Activated naive CD8-positive, alpha-beta T cell treated with anti-CD3 and anti-CD28 coated beads, Interleukin-2, amount 50 U/mL, for 16 hours (primary cell): ENCODE data around the gene SCAF4.
A peak's percentile ranks its signal among the peaks of the same experiment; 100 is the strongest.
"Not testable (repeated sequence)": the region's sequence is repeated elsewhere in the genome, so short reads cannot be mapped to it uniquely, and the experiment has no call there.

Experiments used
- DNase-seq: peaks from one replicate; pipeline ENCODE4 v3.0.0-alpha.2; 2020; ENCODE audit warnings: low read depth, low spot score

The SCAF4 gene

GRCh38 chr21:31671146-31671716 lies 60.7 kb downstream of the SCAF4 start:
- DNase-seq = no peak

GRCh38 chr21:31670070-31670469 lies 61.8 kb downstream of the SCAF4 start:
- DNase-seq = no peak

GRCh38 chr21:31668651-31669491 lies 63.0 kb downstream of the SCAF4 start:
- no peak for DNase-seq

GRCh38 chr21:31667639-31668038 lies 64.3 kb downstream of the SCAF4 start:
- no peak for DNase-seq

GRCh38 chr21:31667132-31667531 lies 64.8 kb downstream of the SCAF4 start:
- no peak for DNase-seq

GRCh38 chr21:31666445-31667010 lies 65.4 kb downstream of the SCAF4 start:
- DNase-seq = no peak

GRCh38 chr21:31665869-31666268 lies 66.0 kb downstream of the SCAF4 start:
- DNase-seq = not testable (repeated sequence)

- no peak for DNase-seq
Observed at GRCh38 chr21:31665397-31665796, 66.5 kb downstream of the SCAF4 start.

- no peak for DNase-seq
Observed at GRCh38 chr21:31663584-31664249, 68.2 kb downstream of the SCAF4 start.

GRCh38 chr21:31660591-31660990 lies 71.3 kb downstream of the SCAF4 start:
- no peak for DNase-seq

GRCh38 chr21:31660259-31660565 lies 71.7 kb downstream of the SCAF4 start:
- DNase-seq = no peak

GRCh38 chr21:31659536-31660258 lies 72.2 kb downstream of the SCAF4 start, which contains the start of gene SOD1:
Gene SOD1 (plus strand): TSS chr21:31659693. CDS start chr21:31659770, 77 bp downstream.
- peak; percentile 91 for DNase-seq

GRCh38 chr21:31659286-31659535 lies 72.7 kb downstream of the SCAF4 start:
- no peak for DNase-seq

GRCh38 chr21:31658053-31658452 lies 73.9 kb downstream of the SCAF4 start:
- no peak for DNase-seq

- no peak for DNase-seq
Observed at GRCh38 chr21:31656199-31657095, 75.5 kb downstream of the SCAF4 start.

- DNase-seq = not testable (repeated sequence)
Observed at GRCh38 chr21:31654821-31655580, 76.9 kb downstream of the SCAF4 start.

- DNase-seq = no peak
Observed at GRCh38 chr21:31654340-31654739, 77.6 kb downstream of the SCAF4 start.

GRCh38 chr21:31651491-31651890 lies 80.4 kb downstream of the SCAF4 start:
- not testable (repeated sequence) for DNase-seq

- no peak for DNase-seq
Observed at GRCh38 chr21:31650930-31651329, 81.0 kb downstream of the SCAF4 start.

- no peak for DNase-seq
Observed at GRCh38 chr21:31647650-31648049, 84.3 kb downstream of the SCAF4 start.
